H9 (cell line): Measurements from ENCODE around the gene GPATCH2. TPM values are rescaled to one million over a fixed set of nuclear protein-coding genes. Genes with fewer than 3 reads are reported as not detected.

Experiments used
- DNase-seq: peaks from one replicate; pipeline ENCODE4 v3.0.0-alpha.2; 2017
- H2AFZ ChIP-seq: one replicate; pipeline ENCODE4 v1.6.1; 2013; ENCODE audit warnings: mild to moderate bottlenecking, low read length, control low read depth, moderate library complexity
- H2AK5ac ChIP-seq: 2 replicates; pipeline ENCODE4 v1.6.1; 2013; ENCODE audit warnings: low read length, control low read depth, mixed read lengths; ENCODE audit not compliant: insufficient read length
- H2BK120ac ChIP-seq: one replicate; pipeline ENCODE4 v1.6.1; 2013; ENCODE audit warnings: low read depth, mild to moderate bottlenecking, low read length, control low read depth, inconsistent platforms; ENCODE audit not compliant: poor library complexity, severe bottlenecking
- H2BK12ac ChIP-seq: 2 replicates; pipeline ENCODE4 v1.6.1; 2013; ENCODE audit warnings: low read length, control low read depth, mixed read lengths, low read depth; ENCODE audit not compliant: insufficient read length
- H2BK15ac ChIP-seq: 2 replicates; pipeline ENCODE4 v1.6.1; 2013; ENCODE audit warnings: low read depth, low read length, control low read depth
- H2BK20ac ChIP-seq: one replicate; pipeline ENCODE4 v1.6.1; 2013; ENCODE audit warnings: low read depth, mild to moderate bottlenecking, low read length, control low read depth, inconsistent platforms; ENCODE audit not compliant: poor library complexity, severe bottlenecking
- H2BK5ac ChIP-seq: 2 replicates; pipeline ENCODE4 v1.6.1; 2013; ENCODE audit warnings: low read length, control low read depth, mixed read lengths; ENCODE audit not compliant: insufficient read length
- H3K14ac ChIP-seq: 2 replicates; pipeline ENCODE4 v1.6.1; 2013; ENCODE audit warnings: low read length, control low read depth; ENCODE audit not compliant: insufficient read depth
- H3K18ac ChIP-seq: 2 replicates; pipeline ENCODE4 v1.6.1; 2013; ENCODE audit warnings: low read depth, mild to moderate bottlenecking, mixed read lengths, low read length, control low read depth; ENCODE audit not compliant: insufficient read length
- H3K23ac ChIP-seq: 2 replicates; pipeline ENCODE4 v1.6.1; 2013; ENCODE audit warnings: low read length, control low read depth, mixed read lengths, low read depth; ENCODE audit not compliant: insufficient read length
- H3K23me2 ChIP-seq: 2 replicates; pipeline ENCODE4 v1.6.1; 2013; ENCODE audit warnings: low read depth, mild to moderate bottlenecking, mixed read lengths, low read length, control low read depth; ENCODE audit not compliant: insufficient read length, poor library complexity, severe bottlenecking
- H3K27ac ChIP-seq: 2 replicates; pipeline ENCODE4 v1.5.1; 2013; ENCODE audit warnings: low read length, control low read depth, mixed read lengths, low read depth; ENCODE audit not compliant: insufficient read length
- H3K27me3 ChIP-seq: 2 replicates; pipeline ENCODE4 v1.6.1; 2013; ENCODE audit warnings: low read length, control low read depth, inconsistent platforms; ENCODE audit not compliant: insufficient read depth
- H3K4ac ChIP-seq: 2 replicates; pipeline ENCODE4 v1.6.1; 2013; ENCODE audit warnings: low read depth, mild to moderate bottlenecking, control low read depth, inconsistent platforms, low read length, moderate library complexity
- H3K4me1 ChIP-seq: 2 replicates; pipeline ENCODE4 v1.6.1; 2013; ENCODE audit warnings: low read length, control low read depth, inconsistent platforms; ENCODE audit not compliant: insufficient read depth
- H3K4me2 ChIP-seq: 2 replicates; pipeline ENCODE4 v1.6.1; 2013; ENCODE audit warnings: low read length, control low read depth, mixed read lengths; ENCODE audit not compliant: insufficient read length, insufficient read depth
- H3K56ac ChIP-seq: 2 replicates; pipeline ENCODE4 v1.6.1; 2013; ENCODE audit warnings: low read depth, mild to moderate bottlenecking, mixed read lengths, low read length, control low read depth; ENCODE audit not compliant: insufficient read length
- H3K79me1 ChIP-seq: 2 replicates; pipeline ENCODE4 v1.6.1; 2013; ENCODE audit warnings: low read depth, mild to moderate bottlenecking, moderate library complexity, low read length, control low read depth, inconsistent platforms; ENCODE audit not compliant: insufficient read depth, poor library complexity, severe bottlenecking
- H3K79me2 ChIP-seq: 2 replicates; pipeline ENCODE4 v1.6.1; 2013; ENCODE audit warnings: low read length, control low read depth, inconsistent platforms; ENCODE audit not compliant: insufficient read depth
- H3K9ac ChIP-seq: 2 replicates; pipeline ENCODE4 v1.6.1; 2013; ENCODE audit warnings: low read length, control low read depth, mixed read lengths; ENCODE audit not compliant: insufficient read length; ENCODE audit errors: extremely low read depth
- H3K9me3 ChIP-seq: one replicate; pipeline ENCODE4 v1.6.1; 2013; ENCODE audit warnings: low read depth, low read length, inconsistent platforms; ENCODE audit not compliant: control insufficient read depth
- H3T11ph ChIP-seq: one replicate; pipeline ENCODE4 v1.6.1; 2013; ENCODE audit warnings: mild to moderate bottlenecking, low read length, control low read depth, inconsistent platforms
- H4K20me1 ChIP-seq: one replicate; pipeline ENCODE4 v1.6.1; 2013; ENCODE audit not compliant: control insufficient read depth, insufficient read length, insufficient read depth
- H4K5ac ChIP-seq: 2 replicates; pipeline ENCODE4 v1.6.1; 2013; ENCODE audit warnings: low read depth, mild to moderate bottlenecking, mixed read lengths, low read length, control low read depth; ENCODE audit not compliant: insufficient read length
- H4K8ac ChIP-seq: replicated peaks from 2 replicates; pipeline ENCODE4 v1.6.1; 2013; ENCODE audit warnings: low read length, control low read depth, mixed read lengths, low read depth; ENCODE audit not compliant: insufficient read length
- H4K91ac ChIP-seq: 2 replicates; pipeline ENCODE4 v1.6.1; 2013; ENCODE audit warnings: low read depth, mild to moderate bottlenecking, moderate library complexity, mixed read lengths, low read length, control low read depth; ENCODE audit not compliant: insufficient read length
- H3K27ac Mint-ChIP-seq, 3 experiments: 2 replicates in 2 of 3; 3 replicates in 1 of 3; pipeline ENCODE4 v1.8.0; 2020 to 2021; ENCODE audit warnings: mixed read lengths in 3 of 3, mild to moderate bottlenecking in 1 of 3, moderate library complexity in 1 of 3
- H3K27me3 Mint-ChIP-seq: 2 replicates; pipeline ENCODE4 v1.8.0; 2021; ENCODE audit warnings: low read depth, mild to moderate bottlenecking, moderate library complexity, mixed read lengths
- H3K36me3 Mint-ChIP-seq, 3 experiments: 2 replicates in 2 of 3; 3 replicates in 1 of 3; pipeline ENCODE4 v1.8.0; 2020 to 2021; ENCODE audit warnings: low read depth in 3 of 3, mixed read lengths in 3 of 3; ENCODE audit not compliant: insufficient read depth in 1 of 3
- H3K4me1 Mint-ChIP-seq, 2 experiments: 2 replicates each; pipeline ENCODE4 v1.8.0; 2020; ENCODE audit warnings: mixed read lengths in 2 of 2
- H3K4me3 Mint-ChIP-seq, 2 experiments: 2 replicates in 1 of 2; 3 replicates in 1 of 2; pipeline ENCODE4 v1.8.0; 2020 to 2021; ENCODE audit warnings: mild to moderate bottlenecking in 2 of 2, mixed read lengths in 2 of 2, moderate library complexity in 1 of 2
- H3K9me3 Mint-ChIP-seq, 2 experiments: 2 replicates in 1 of 2; 3 replicates in 1 of 2; pipeline ENCODE4 v1.8.0; 2020; ENCODE audit warnings: mild to moderate bottlenecking in 2 of 2, mixed read lengths in 2 of 2, moderate library complexity in 1 of 2
- CTCF ChIP-seq: fragments of 200-600 bp; sonication (generic); conservative IDR thresholded peaks from 3 replicates; pipeline ENCODE4 v1.8.0; 2021; ENCODE audit warnings: antibody characterized with exemption, mild to moderate bottlenecking
- WGBS: extraction: QIAGEN DNeasy Blood & Tissue Kit; methylation state at CpG from one replicate; pipeline ENCODE4 v1.1.7; 2013; ENCODE audit warnings: missing lambda C conversion rate, low lambda C conversion rate, mixed read lengths; ENCODE audit not compliant: insufficient read length; ENCODE audit errors: extremely low coverage; 5-methylcytosine and 5-hydroxymethylcytosine counted together
- total RNA-seq: library from RNA; stranded (reverse); gene quantifications from 2 replicates; pipeline ENCODE4 v1.2.1, GENCODE V29; 2021

Gene GPATCH2
- total RNA-seq, 1 experiment from 2014 or later = 14.3 TPM

- H3K23me2 ChIP-seq = no peaks in the 10 kb centered on the region
- H3K27me3 ChIP-seq = no peaks in the 10 kb centered on the region
- H3K4ac ChIP-seq = no peak overlapping the region
- H3K4me2 ChIP-seq = no peak overlapping the region
- Mint-ChIP-seq H3K9me3 (no peaks in the 10 kb centered on the region), H3K27me3 (no peaks in the 10 kb centered on the region), H3K36me3 (no peaks in the 10 kb centered on the region), H3K4me1 (peaks cover 0 to 14% of the 10 kb centered on the region in 2 experiments; a peak in 3 of 4 replicates), H3K27ac (peak overlapping the region in 1 of 3 experiments; percentile 79; a peak in 1 of 7 replicates), H3K4me3 (no peak overlapping the region)
- H2AFZ ChIP-seq = no peak overlapping the region
- no peak overlapping the region for H4K5ac ChIP-seq
- H3K9ac ChIP-seq = no peak overlapping the region
- WGBS = no CpG with 5 or more reads among the region's 2 CpGs
- no peaks in the 10 kb centered on the region for H3K9me3 ChIP-seq
- H3T11ph ChIP-seq = no peak overlapping the region
- H4K8ac ChIP-seq = no peak overlapping the region
- H3K18ac ChIP-seq = no peak overlapping the region
- H3K79me2 ChIP-seq = no peaks in the 10 kb centered on the region
- no peak overlapping the region for H4K91ac ChIP-seq
- no peak overlapping the region for H2BK12ac ChIP-seq
- TF ChIP-seq CTCF = no peak
- no peak overlapping the region for H3K56ac ChIP-seq
- no peak for DNase-seq
- H3K79me1 ChIP-seq = no peaks in the 10 kb centered on the region
- no peak overlapping the region for H2BK15ac ChIP-seq
- H2BK20ac ChIP-seq = no peak overlapping the region
- no peaks in the 10 kb centered on the region for H3K4me1 ChIP-seq
- H3K14ac ChIP-seq = no peak overlapping the region
- H2AK5ac ChIP-seq = no peak overlapping the region
- no peak overlapping the region for H3K23ac ChIP-seq
- H4K20me1 ChIP-seq = no peaks in the 10 kb centered on the region
- H2BK5ac ChIP-seq = no peak overlapping the region
- no peak overlapping the region for H3K27ac ChIP-seq
- H2BK120ac ChIP-seq = no peak overlapping the region
Measured at GRCh38 chr1:217668351-217668940, 37.6 kb upstream of the GPATCH2 start.
